ENCODE measurements around the gene MRPL16. TPM values are rescaled to one million over a fixed set of nuclear protein-coding genes. Genes with fewer than 3 reads are reported as not detected.
A peak's percentile ranks its signal among the peaks of the same experiment; 100 is the strongest.

Gene MRPL16
- total and polyA plus RNA-seq, 2 of the 4 experiments (the other 2 are of a cell fraction), result 43.9 to 71.3 TPM

GRCh38 chr11:59812220-59812619, 1.6 kb upstream of the MRPL16 start:
- Histone ChIP-seq H3K9me1 (ENCODE audit: insufficient read depth, low read length) (no peaks in the 10 kb centered on the region; the same call in 1 of the 2 replicates), H4K8ac (ENCODE audit: low read depth in 2 of 2, low read length in 2 of 2) (no peak overlapping the region), H3K4me3 (ENCODE audit: insufficient read depth, low read depth, low read length) (no peak overlapping the region), H3K27me3 (ENCODE audit: control insufficient read depth, insufficient read depth, low read length) (no peaks in the 10 kb centered on the region), H3K27ac (ENCODE audit: insufficient read depth, low read length) (no peak overlapping the region), H4K91ac (ENCODE audit: insufficient read depth, low read depth, low read length) (no peak overlapping the region), H3K4me1 (ENCODE audit: control insufficient read depth, insufficient read depth, low read length) (peaks cover 3% of the 10 kb centered on the region; the same call in 1 of the 2 replicates), H3K9ac (ENCODE audit: low read depth, low read length) (no peak overlapping the region), H2BK120ac (ENCODE audit: low read depth, low read length) (no peak overlapping the region), H2AK9ac (replicated peaks; ENCODE audit: low read depth, low read length, poor library complexity) (no peak overlapping the region), H3K4ac (ENCODE audit: low read depth, low read length) (no peak overlapping the region), H2BK20ac (ENCODE audit: low read depth, low read length) (no peak overlapping the region), H2AK5ac (ENCODE audit: low read depth, low read length) (no peak overlapping the region), H3K23ac (ENCODE audit: low read depth, low read length) (no peak overlapping the region), H4K20me1 (ENCODE audit: insufficient read depth, low read length) (no peaks in the 10 kb centered on the region), H3K36me3 (ENCODE audit: control insufficient read depth, insufficient read depth, low read length) (peaks cover 1% of the 10 kb centered on the region; the same call in 1 of the 2 replicates), H3K18ac (ENCODE audit: low read depth, low read length) (no peak overlapping the region), H3K9me3 (ENCODE audit: control insufficient read depth, insufficient read depth, low read length) (no peaks in the 10 kb centered on the region), H3K56ac (ENCODE audit: extremely low read depth, insufficient read depth, low read length) (no peak overlapping the region), H3K79me1 (ENCODE audit: low read depth in 1 of 2, low read length in 2 of 2) (peaks cover 0 to 14% of the 10 kb centered on the region in 2 experiments; a peak in 3 of 4 replicates), H2BK5ac (ENCODE audit: low read depth, low read length, poor library complexity, severe bottlenecking) (no peak overlapping the region), H4K5ac (ENCODE audit: low read depth, low read length) (no peak overlapping the region), H3K4me2 (ENCODE audit: low read depth, low read length) (no peak overlapping the region), H2AFZ (replicated peaks; ENCODE audit: low read length, poor library complexity) (no peak overlapping the region), H2BK15ac (ENCODE audit: low read depth, low read length) (no peak overlapping the region), H3K14ac (replicated peaks; ENCODE audit: low read depth, low read length) (no peak overlapping the region)
- no TSS peak for BruUV-seq (replicated peaks)
- ChIA-PET CTCF (no interaction called here), POLR2A (ENCODE audit: unreplicated experiment) (no interaction called here)
- in situ Hi-C loops (cut with MboI; ENCODE audit: low sequenced_read_pairs), result no loop called here
- dilution Hi-C loops (cut with HindIII; ENCODE audit: low sequenced_read_pairs, unreplicated experiment), result no loop called here
- no peak for TF ChIP-seq MAZ (IDR thresholded peaks at IDR 0.05; ENCODE audit: borderline replicate concordance, low read depth, low read length)
- no peak for TF ChIP-seq FOS (IDR thresholded peaks at IDR 0.05; ENCODE audit: low read depth, low read length)
- peak; percentile 76 for TF ChIP-seq CEBPB (IDR thresholded peaks at IDR 0.05; ENCODE audit: low read depth, low read length)
- TF ChIP-seq POLR2A (IDR thresholded peaks at IDR 0.05; ENCODE audit: low read depth, low read length), result no peak
- TF ChIP-seq RAD21 (IDR thresholded peaks at IDR 0.05; ENCODE audit: low read length), result no peak
- no peak for TF ChIP-seq NFE2L2 (IDR thresholded peaks at IDR 0.05; ENCODE audit: low read depth, low read length)
- no peak for TF ChIP-seq RCOR1 (IDR thresholded peaks at IDR 0.05; ENCODE audit: insufficient replicate concordance, low read length)
- TF ChIP-seq BHLHE40 (IDR thresholded peaks at IDR 0.05; ENCODE audit: low read depth, low read length), result no peak
- no peak for DNase-seq
- intact Hi-C loops (cut with micrococcal nuclease), result no loop called here
- WGBS, 2 experiments (ENCODE audit: extremely low coverage in 2 of 2, insufficient read length in 1 of 2), result 100% methylated on average over 1 of the region's 2 CpGs; no CpG with 5 or more reads in 1 of the 2 experiments
- ATAC-seq (ENCODE audit: low read depth), result no peak

Measured in IMR-90 (cell line).